Esophagus muscularis mucosa (tissue), 4 donors: Measurements from ENCODE around the gene PCYOX1L. TPM values are rescaled to one million over a fixed set of nuclear protein-coding genes. Genes with fewer than 3 reads are reported as not detected.

Experiments
- DNase-seq: peaks from one replicate; pipeline ENCODE4 v3.0.0-alpha.2; 2017; ENCODE audit errors: extremely low spot score
- H3K27ac ChIP-seq, 4 donors: fragments of 200-600 bp; sonication (generic); replicated peaks in 1 of 4; 1 replicate in 3 of 4; 2 replicates in 1 of 4; pipeline ENCODE4 v1.5.1; 2016 to 2019; ENCODE audit warnings: mild to moderate bottlenecking in 1 of 4
- H3K27me3 ChIP-seq, 4 donors: fragments of 200-600 bp; sonication (generic); one replicate each; pipeline versions ENCODE4 v1.5.1 to v1.6.0; 2016 to 2019
- H3K36me3 ChIP-seq, 4 donors: fragments of 200-600 bp; sonication (generic); one replicate each; pipeline ENCODE4 v1.5.1; 2016 to 2019
- H3K4me1 ChIP-seq, 4 donors: fragments of 200-600 bp; sonication (generic); one replicate each; pipeline ENCODE4 v1.5.1; 2016 to 2019
- H3K4me3 ChIP-seq, 4 donors: fragments of 200-600 bp; sonication (generic); 1 replicate in 2 of 4; 2 replicates in 2 of 4; pipeline ENCODE4 v1.5.1; 2016 to 2019; ENCODE audit warnings: mild to moderate bottlenecking in 4 of 4, moderate library complexity in 1 of 4
- H3K9me3 ChIP-seq, 4 donors: fragments of 200-600 bp; sonication (generic); 1 replicate in 3 of 4; 2 replicates in 1 of 4; pipeline ENCODE4 v1.5.1; 2016 to 2019
- EP300 ChIP-seq: sonication (generic); formaldehyde crosslinking; IDR thresholded peaks from one replicate; pipeline ENCODE4 v1.6.1; 2017; ENCODE audit warnings: antibody characterized with exemption
- POLR2A ChIP-seq: fragments of 450-650 bp; IDR thresholded peaks from one replicate; pipeline ENCODE4 v1.6.1; 2017; ENCODE audit warnings: antibody characterized with exemption, moderate library complexity, mild to moderate bottlenecking, low read depth
- POLR2AphosphoS5 ChIP-seq, 2 donors: sonication (generic); formaldehyde crosslinking; IDR thresholded peaks; one replicate each; pipeline ENCODE4 v1.6.1; 2017; ENCODE audit warnings: antibody characterized with exemption in 2 of 2
- WGBS: methylation state at CpG from one replicate; pipeline ENCODE4 v1.1.5; 2018; 5-methylcytosine and 5-hydroxymethylcytosine counted together
- intact Hi-C: fragments of 100-400 bp; cut with DNase I; formaldehyde crosslinking; loops from one replicate; pipeline ENCODE4 v1.15.1; 2023
- total RNA-seq, 4 donors: library from RNA; depleted of rRNA; stranded (reverse); fragments of >200 nt; gene quantifications; one replicate each; pipeline versions ENCODE4 v1.1.0 to v1.2.1, GENCODE V29; 2016
- TF ChIP-seq, protein P1 (sequence below), 3 experiments: fragments of 200-600 bp in 2 of 3; fragments of 450-650 bp in 1 of 3; sonication (generic) in 2 of 3; IDR thresholded peaks; one replicate each; pipeline ENCODE4 v1.5.1; 2017 to 2019; ENCODE audit warnings: antibody characterized with exemption in 3 of 3, mild to moderate bottlenecking in 2 of 3, moderate library complexity in 1 of 3

PCYOX1L gene
- total RNA-seq, 4 donors from 2014 or later = 4.0 to 5.8 (median 4.7) TPM

DNA sequence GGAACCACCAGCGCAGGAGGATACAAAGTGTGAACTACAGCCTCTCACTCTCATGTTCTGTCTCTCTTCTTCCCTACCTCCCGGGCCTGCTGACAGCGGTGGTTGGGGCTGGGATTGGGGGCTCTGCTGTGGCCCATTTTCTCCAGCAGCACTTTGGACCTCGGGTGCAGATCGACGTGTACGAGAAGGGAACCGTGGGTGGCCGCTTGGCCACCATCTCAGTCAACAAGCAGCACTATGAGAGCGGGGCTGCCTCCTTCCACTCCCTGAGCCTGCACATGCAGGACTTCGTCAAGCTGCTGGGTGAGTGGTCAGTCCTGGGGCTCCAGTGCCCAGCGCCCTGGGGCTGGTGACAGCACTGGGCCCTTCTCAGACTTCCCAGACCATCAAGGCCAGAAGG, 4.7 kb downstream of the PCYOX1L start:
- no peak overlapping the region for H3K27ac ChIP-seq
- H3K36me3 ChIP-seq = no peaks in the 10 kb centered on the region
- DNase-seq = no peak
- H3K4me1 ChIP-seq = peaks cover 11 to 24% (median 19%) of the 10 kb centered on the region in 4 donors
- 92% methylated on average over 9 of the region's 12 CpGs for WGBS
- no peak for TF ChIP-seq POLR2A
- TF ChIP-seq POLR2AphosphoS5 (IDR thresholded peaks at IDR 0.05) = no peak
- TF ChIP-seq, protein P1, sequence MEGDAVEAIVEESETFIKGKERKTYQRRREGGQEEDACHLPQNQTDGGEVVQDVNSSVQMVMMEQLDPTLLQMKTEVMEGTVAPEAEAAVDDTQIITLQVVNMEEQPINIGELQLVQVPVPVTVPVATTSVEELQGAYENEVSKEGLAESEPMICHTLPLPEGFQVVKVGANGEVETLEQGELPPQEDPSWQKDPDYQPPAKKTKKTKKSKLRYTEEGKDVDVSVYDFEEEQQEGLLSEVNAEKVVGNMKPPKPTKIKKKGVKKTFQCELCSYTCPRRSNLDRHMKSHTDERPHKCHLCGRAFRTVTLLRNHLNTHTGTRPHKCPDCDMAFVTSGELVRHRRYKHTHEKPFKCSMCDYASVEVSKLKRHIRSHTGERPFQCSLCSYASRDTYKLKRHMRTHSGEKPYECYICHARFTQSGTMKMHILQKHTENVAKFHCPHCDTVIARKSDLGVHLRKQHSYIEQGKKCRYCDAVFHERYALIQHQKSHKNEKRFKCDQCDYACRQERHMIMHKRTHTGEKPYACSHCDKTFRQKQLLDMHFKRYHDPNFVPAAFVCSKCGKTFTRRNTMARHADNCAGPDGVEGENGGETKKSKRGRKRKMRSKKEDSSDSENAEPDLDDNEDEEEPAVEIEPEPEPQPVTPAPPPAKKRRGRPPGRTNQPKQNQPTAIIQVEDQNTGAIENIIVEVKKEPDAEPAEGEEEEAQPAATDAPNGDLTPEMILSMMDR (IDR thresholded peaks at IDR 0.05) = no peak
- no peak for TF ChIP-seq EP300
- intact Hi-C loops = no loop called here
- H3K9me3 ChIP-seq = no peaks in the 10 kb centered on the region
- no peak overlapping the region for H3K4me3 ChIP-seq
- H3K27me3 ChIP-seq = no peaks in the 10 kb centered on the region

DNA sequence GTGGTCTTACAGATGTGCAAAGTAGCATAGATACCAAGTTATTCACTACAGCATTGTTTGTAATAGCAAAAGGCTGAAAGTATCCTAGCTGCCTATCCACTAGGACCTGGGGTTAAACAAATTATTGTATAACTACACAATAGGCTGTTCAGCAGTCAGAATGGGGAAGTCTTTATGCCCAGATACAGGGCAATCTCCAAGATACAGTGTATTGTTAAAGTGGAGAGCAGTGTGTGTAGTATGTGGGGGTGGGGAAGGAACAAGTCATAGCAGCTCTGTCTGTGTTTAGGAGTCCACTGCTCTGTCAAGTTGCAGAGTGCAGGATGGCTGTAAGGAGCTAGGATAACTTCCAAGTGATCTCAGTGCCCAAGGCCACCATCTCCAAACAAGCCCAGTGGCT, 5.5 kb downstream of the PCYOX1L start:
- no peak for DNase-seq
- no peaks in the 10 kb centered on the region for H3K27me3 ChIP-seq
- H3K36me3 ChIP-seq = no peaks in the 10 kb centered on the region
- no peaks in the 10 kb centered on the region for H3K9me3 ChIP-seq
- intact Hi-C loops = no loop called here
- H3K27ac ChIP-seq = no peak overlapping the region
- no peak for TF ChIP-seq POLR2AphosphoS5 (IDR thresholded peaks at IDR 0.05)
- TF ChIP-seq POLR2A = no peak
- TF ChIP-seq, protein P1 (IDR thresholded peaks at IDR 0.05) = no peak
- TF ChIP-seq EP300 = no peak
- no peak overlapping the region for H3K4me3 ChIP-seq
- H3K4me1 ChIP-seq = peaks cover 8 to 27% (median 22%) of the 10 kb centered on the region in 4 donors

DNA sequence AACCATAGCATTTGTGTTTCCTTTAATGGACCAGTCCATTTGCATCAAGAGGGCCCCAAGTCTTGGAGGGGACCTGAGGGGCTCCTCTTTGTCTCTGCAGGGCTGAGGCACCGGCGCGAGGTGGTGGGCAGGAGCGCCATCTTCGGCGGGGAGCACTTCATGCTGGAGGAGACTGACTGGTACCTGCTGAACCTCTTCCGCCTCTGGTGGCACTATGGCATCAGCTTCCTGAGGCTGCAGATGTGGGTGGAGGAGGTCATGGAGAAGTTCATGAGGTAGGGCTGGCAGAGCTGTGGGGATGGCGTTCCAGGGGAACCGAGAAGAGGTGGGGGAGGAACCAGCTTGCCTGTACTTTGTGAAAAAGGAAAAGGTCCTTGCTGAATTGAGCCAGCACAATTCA, 6.1 kb downstream of the PCYOX1L start:
- H3K9me3 ChIP-seq = no peaks in the 10 kb centered on the region
- no peak for TF ChIP-seq EP300
- TF ChIP-seq POLR2A = no peak
- no peak for TF ChIP-seq POLR2AphosphoS5 (IDR thresholded peaks at IDR 0.05)
- TF ChIP-seq, protein P1 (IDR thresholded peaks at IDR 0.05) = no peak
- intact Hi-C loops = no loop called here
- H3K27ac ChIP-seq = no peak overlapping the region
- H3K27me3 ChIP-seq = no peaks in the 10 kb centered on the region
- DNase-seq = no peak
- H3K36me3 ChIP-seq = no peaks in the 10 kb centered on the region
- peaks cover 5 to 23% (median 17%) of the 10 kb centered on the region in 4 donors for H3K4me1 ChIP-seq
- 97% methylated on average over 9 of the region's 9 CpGs for WGBS
- no peak overlapping the region for H3K4me3 ChIP-seq

DNA sequence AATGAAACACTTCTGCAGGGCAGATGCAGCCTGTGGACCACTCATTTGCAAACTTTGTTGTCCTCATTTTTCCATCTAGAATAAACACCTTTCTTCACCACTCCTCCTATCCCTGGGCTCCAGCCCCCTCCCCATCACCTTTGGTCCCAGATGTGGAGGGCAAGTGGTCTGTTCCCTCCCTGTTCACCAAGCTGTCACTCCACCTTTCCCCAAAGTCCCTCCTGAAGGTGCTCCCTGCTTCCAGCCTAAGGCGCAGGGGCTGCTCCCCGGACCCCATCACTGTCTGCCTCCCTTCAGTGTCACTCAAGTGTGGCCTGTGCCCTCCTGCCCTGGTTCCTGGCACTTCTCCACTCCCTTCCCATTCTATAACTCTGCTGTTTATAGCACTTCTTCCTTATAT, 6.9 kb downstream of the PCYOX1L start:
- no peaks in the 10 kb centered on the region for H3K36me3 ChIP-seq
- peaks cover 5 to 17% (median 16%) of the 10 kb centered on the region in 4 donors for H3K4me1 ChIP-seq
- H3K9me3 ChIP-seq = no peaks in the 10 kb centered on the region
- DNase-seq = no peak
- intact Hi-C loops = loop anchor here (5.0 kb wide), 3 partner anchors 47 to 203 kb away; no protein-coding TSS in a partner anchor
- H3K27ac ChIP-seq = no peak overlapping the region
- H3K27me3 ChIP-seq = no peaks in the 10 kb centered on the region
- no peak for TF ChIP-seq POLR2AphosphoS5 (IDR thresholded peaks at IDR 0.05)
- no peak for TF ChIP-seq POLR2A
- TF ChIP-seq, protein P1 (IDR thresholded peaks at IDR 0.05) = no peak
- TF ChIP-seq EP300 = no peak
- H3K4me3 ChIP-seq = no peak overlapping the region
- 95% methylated on average over 2 of the region's 2 CpGs for WGBS

DNA sequence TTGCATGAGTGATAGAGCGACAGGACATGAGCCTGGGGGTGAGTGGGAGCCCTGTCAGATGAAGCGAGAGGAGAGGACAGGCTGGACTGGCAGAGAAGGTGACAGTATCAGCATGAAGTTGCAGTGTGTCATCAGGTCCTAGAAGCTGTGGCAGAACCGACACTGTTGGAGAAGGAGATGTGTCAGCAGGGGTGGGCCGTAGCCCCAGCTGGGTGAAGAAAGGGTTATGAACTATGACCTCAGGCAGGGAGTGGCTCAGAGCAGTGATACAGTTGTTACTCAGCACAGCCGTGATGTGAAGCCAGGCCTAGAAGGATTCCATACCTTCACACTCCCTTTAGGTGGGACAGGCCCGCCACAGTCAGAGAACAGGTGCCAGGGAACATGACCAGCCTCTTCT, 7.6 kb downstream of the PCYOX1L start:
- DNase-seq = no peak
- no peak overlapping the region for H3K27ac ChIP-seq
- 93% methylated on average over 6 of the region's 6 CpGs for WGBS
- no peaks in the 10 kb centered on the region for H3K9me3 ChIP-seq
- TF ChIP-seq, protein P1 (IDR thresholded peaks at IDR 0.05) = no peak
- TF ChIP-seq POLR2AphosphoS5 (IDR thresholded peaks at IDR 0.05) (no peak), POLR2A (no peak), EP300 (no peak)
- intact Hi-C loops = loop anchor here (5.0 kb wide), 3 partner anchors 48 to 202 kb away; no protein-coding TSS in a partner anchor
- H3K4me1 ChIP-seq = peaks cover 5 to 24% (median 16%) of the 10 kb centered on the region in 4 donors
- H3K27me3 ChIP-seq = no peaks in the 10 kb centered on the region
- H3K36me3 ChIP-seq = no peaks in the 10 kb centered on the region
- H3K4me3 ChIP-seq = no peak overlapping the region
